ENCODE measurements around the gene CASP2. TPM values are rescaled to one million over a fixed set of nuclear protein-coding genes. Genes with fewer than 3 reads are reported as not detected.

Gene CASP2
- total and polyA plus RNA-seq, 7 donors, result 1.4 to 7.6 (median 4.3) TPM

GRCh38 chr7:143282124-143282523 is 6.0 kb upstream of the CASP2 start:
- no peaks in the 10 kb centered on the region for H3K36me3 ChIP-seq (ENCODE audit: insufficient read depth in 1 of 2, low read depth in 1 of 2)
- H3K4me1 ChIP-seq, result no peaks in the 10 kb centered on the region
- no peak overlapping the region for H3K4me3 ChIP-seq
- H3K27me3 ChIP-seq (ENCODE audit: insufficient read depth in 3 of 3, low read length in 2 of 3), result no peaks in the 10 kb centered on the region
- 97% methylated on average over 8 of the region's 8 CpGs for WGBS, 3 donors
- H3K27ac ChIP-seq, result no peak overlapping the region
- intact Hi-C loops (cut with DNase I), result no loop called here
- H3K9me3 ChIP-seq, result no peaks in the 10 kb centered on the region
- no peak for TF ChIP-seq CTCF (IDR thresholded peaks at IDR 0.05)
- DNase-seq (no peak), ATAC-seq (no peak)

- Histone ChIP-seq H3K4me1 (no peaks in the 10 kb centered on the region), H3K27ac (no peak overlapping the region)
- intact Hi-C loops (cut with DNase I), result no loop called here
These were observed 4.8 kb upstream of the CASP2 start for GRCh38 chr7:143283381-143283780.

GRCh38 chr7:143284591-143285469 is 3.3 kb upstream of the CASP2 start, which contains the start of gene TMEM139:
Gene TMEM139, plus strand, starts transcription at chr7:143284958. Its CDS starts 1,000 bp downstream, at chr7:143285958.
- Histone ChIP-seq H3K9me3 (no peaks in the 10 kb centered on the region), H3K27ac (no peak within 1 kb of the TSS), H3K27me3 (ENCODE audit: insufficient read depth in 3 of 3, low read length in 2 of 3) (no peaks in the 10 kb centered on the region), H3K4me3 (no peak within 1 kb of the TSS), H3K4me1 (peaks cover 11% of the 10 kb centered on the region), H3K36me3 (ENCODE audit: insufficient read depth in 1 of 2, low read depth in 1 of 2) (no peaks in the 10 kb centered on the region)
- intact Hi-C loops (cut with DNase I), result no loop called here
- ATAC-seq (no peak), DNase-seq (no peak)
- 65 to 75% (median 74%) methylated on average over 19 of the region's 19 CpGs for WGBS, 3 donors
- no peak for TF ChIP-seq CTCF (IDR thresholded peaks at IDR 0.05)

More at GRCh38 chr7:143283381-143283780, 4.8 kb upstream of the CASP2 start:
- no peaks in the 10 kb centered on the region for H3K27me3 ChIP-seq (ENCODE audit: insufficient read depth in 3 of 3, low read length in 2 of 3)
- ATAC-seq, result no peak
- no peak for DNase-seq
- 71 to 77% (median 76%) methylated on average over 4 of the region's 4 CpGs for WGBS, 3 donors
- no peak overlapping the region for H3K4me3 ChIP-seq
- H3K9me3 ChIP-seq, result no peaks in the 10 kb centered on the region
- no peaks in the 10 kb centered on the region for H3K36me3 ChIP-seq (ENCODE audit: insufficient read depth in 1 of 2, low read depth in 1 of 2)
- TF ChIP-seq CTCF (IDR thresholded peaks at IDR 0.05), result no peak

DNA sequence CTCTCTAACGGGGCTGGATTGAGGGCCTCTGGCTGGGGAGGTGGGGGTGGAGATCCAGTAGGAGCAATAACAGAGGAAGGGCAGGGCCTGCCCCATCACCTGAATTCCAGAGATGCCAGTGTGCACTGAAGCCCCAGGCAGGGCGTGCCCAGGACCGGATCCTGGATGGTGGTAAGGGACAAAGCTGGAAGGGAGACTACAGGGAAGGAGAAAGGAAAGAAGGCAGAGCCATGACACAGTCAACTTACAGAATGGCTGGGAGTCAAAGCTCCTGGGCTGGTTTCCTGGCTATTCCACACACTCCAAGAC is 2.7 kb upstream of the CASP2 start:
- intact Hi-C loops (cut with DNase I), result no loop called here
- DNase-seq, result no peak

More for the DNA sequence above, 2.7 kb upstream of the CASP2 start:
- no peak overlapping the region for H3K4me3 ChIP-seq
- no peaks in the 10 kb centered on the region for H3K27me3 ChIP-seq (ENCODE audit: insufficient read depth in 3 of 3, low read length in 2 of 3)
- no peak overlapping the region for H3K27ac ChIP-seq
- 71 to 89% (median 84%) methylated on average over 3 of the region's 3 CpGs for WGBS, 3 donors
- no peak for ATAC-seq
- no peaks in the 10 kb centered on the region for H3K9me3 ChIP-seq
- H3K36me3 ChIP-seq (ENCODE audit: insufficient read depth in 1 of 2, low read depth in 1 of 2), result no peaks in the 10 kb centered on the region
- no peak for TF ChIP-seq CTCF (IDR thresholded peaks at IDR 0.05)
- peaks cover 17% of the 10 kb centered on the region for H3K4me1 ChIP-seq

Data from psoas muscle (tissue), 8 donors.